H1 (cell line): ENCODE data around the gene TSPAN2. TPM values are rescaled to one million over a fixed set of nuclear protein-coding genes. Genes with fewer than 3 reads are reported as not detected.

ENCODE experiments used
- CTCF ChIA-PET: fragments of 300-600 bp; sonication (Branson Sonifier 250); formaldehyde crosslinking; loops from one replicate; lab custom pipeline; 2021; ENCODE audit not compliant: partially characterized antibody; lab: Charles Lee
- POLR2A ChIA-PET: fragments of 300-600 bp; sonication (Branson Sonifier 250); formaldehyde crosslinking; loops from one replicate; lab custom pipeline; 2021; ENCODE audit warnings: inconsistent platforms; ENCODE audit not compliant: partially characterized antibody; lab: Charles Lee
- DNase-seq, 2 experiments: peaks; one replicate each; pipeline versions ENCODE4 v3.0.0 to v3.0.0-alpha.2; 2010 to 2022; ENCODE audit warnings: low spot score in 2 of 2, low read depth in 1 of 2, mixed read lengths in 1 of 2
- FAIRE-seq: peaks from 2 replicates; lab custom pipeline; 2011; peaks lifted over from hg19 to GRCh38; lab: Jason Lieb, UNC
- H2AFZ ChIP-seq: 2 replicates; pipeline ENCODE4 v1.8.1; 2012; ENCODE audit warnings: low read length, inconsistent platforms
- H2AK5ac ChIP-seq: 2 replicates; pipeline ENCODE4 v1.6.1; 2013; ENCODE audit warnings: low read depth, low read length
- H2BK120ac ChIP-seq: replicated peaks from 2 replicates; pipeline ENCODE3; 2013; ENCODE audit warnings: low read depth, low read length, inconsistent platforms
- H2BK12ac ChIP-seq: 2 replicates; pipeline ENCODE4 v1.6.1; 2013; ENCODE audit warnings: low read depth, low read length
- H2BK15ac ChIP-seq: 2 replicates; pipeline ENCODE4 v1.6.1; 2013; ENCODE audit warnings: low read length
- H2BK20ac ChIP-seq: 2 replicates; pipeline ENCODE4 v1.6.1; 2013; ENCODE audit warnings: low read length
- H2BK5ac ChIP-seq: 2 replicates; pipeline ENCODE4 v1.6.1; 2013; ENCODE audit warnings: low read depth, low read length
- H3K14ac ChIP-seq: 2 replicates; pipeline ENCODE4 v1.6.1; 2013; ENCODE audit warnings: inconsistent platforms; ENCODE audit not compliant: insufficient read length
- H3K18ac ChIP-seq: 2 replicates; pipeline ENCODE4 v1.6.1; 2013; ENCODE audit warnings: low read length; ENCODE audit errors: extremely low read depth
- H3K23ac ChIP-seq: 2 replicates; pipeline ENCODE4 v1.6.1; 2013; ENCODE audit warnings: inconsistent platforms; ENCODE audit not compliant: insufficient read length
- H3K23me2 ChIP-seq: 2 replicates; pipeline ENCODE4 v1.6.1; 2013; ENCODE audit warnings: low read depth, low read length
- H3K27ac ChIP-seq: 2 replicates; pipeline ENCODE4 v1.6.1; 2011; ENCODE audit warnings: low read depth, low read length, inconsistent platforms
- H3K27me3 ChIP-seq, 4 experiments: replicated peaks in 1 of 4; 1 replicate in 1 of 4; 2 replicates in 3 of 4; pipeline versions ENCODE4 v1.6.1 to v1.8.1; 2011 to 2013; ENCODE audit warnings: low read length in 3 of 4, mild to moderate bottlenecking in 3 of 4, inconsistent platforms in 2 of 4, mixed read lengths in 2 of 4, moderate library complexity in 1 of 4; ENCODE audit not compliant: control insufficient read depth in 3 of 4, insufficient read depth in 3 of 4; ENCODE audit errors: extremely low read depth in 1 of 4
- H3K36me3 ChIP-seq, 4 experiments: 2 replicates each; pipeline versions ENCODE4 v1.6.1 to v1.8.1; 2011 to 2013; ENCODE audit warnings: mild to moderate bottlenecking in 4 of 4, low read length in 3 of 4, moderate library complexity in 2 of 4, control low read depth in 1 of 4, inconsistent platforms in 1 of 4; ENCODE audit not compliant: insufficient read depth in 4 of 4, control insufficient read depth in 2 of 4
- H3K4ac ChIP-seq: replicated peaks from 2 replicates; pipeline ENCODE3; 2013; ENCODE audit warnings: low read length, low read depth, mixed read lengths, inconsistent platforms; ENCODE audit not compliant: insufficient read length
- H3K4me1 ChIP-seq, 4 experiments: replicated peaks in 1 of 4; 1 replicate in 1 of 4; 2 replicates in 3 of 4; pipeline versions ENCODE4 v1.6.1 to v1.8.1; 2011 to 2013; ENCODE audit warnings: low read length in 3 of 4, inconsistent platforms in 2 of 4, mixed read lengths in 1 of 4; ENCODE audit not compliant: insufficient read depth in 4 of 4, control insufficient read depth in 3 of 4
- H3K4me2 ChIP-seq, 2 experiments: 2 replicates each; pipeline versions ENCODE4 v1.6.1 to v1.8.1; 2011 to 2013; ENCODE audit warnings: low read depth in 2 of 2, low read length in 2 of 2, control low read depth in 1 of 2, inconsistent platforms in 1 of 2, mild to moderate bottlenecking in 1 of 2; ENCODE audit not compliant: insufficient read depth in 1 of 2
- H3K4me3 ChIP-seq, 4 experiments: fragments of 200-600, 300-600 bp in 1 of 4; sonication (generic), shearing (Covaris generic), sonication (Bioruptor Twin) in 1 of 4; 2 replicates each; pipeline versions ENCODE4 v1.5.1 to v1.8.1; 2011 to 2016; ENCODE audit warnings: low read length in 4 of 4, low read depth in 3 of 4, control low read depth in 2 of 4, inconsistent platforms in 2 of 4, mild to moderate bottlenecking in 2 of 4, mixed read lengths in 1 of 4, moderate library complexity in 1 of 4; ENCODE audit not compliant: insufficient read depth in 2 of 4; ENCODE audit errors: extremely low read depth in 1 of 4
- H3K56ac ChIP-seq: replicated peaks from 2 replicates; pipeline ENCODE3; 2013; ENCODE audit warnings: low read depth, mild to moderate bottlenecking, mixed read lengths, low read length, inconsistent platforms; ENCODE audit not compliant: insufficient read length
- H3K79me1 ChIP-seq: 2 replicates; pipeline ENCODE4 v1.6.1; 2013; ENCODE audit warnings: low read depth, low read length, control low read depth
- H3K79me2 ChIP-seq, 2 experiments: 2 replicates each; pipeline versions ENCODE4 v1.6.1 to v1.8.1; 2012 to 2013; ENCODE audit warnings: low read length in 2 of 2, mild to moderate bottlenecking in 2 of 2, inconsistent platforms in 1 of 2; ENCODE audit not compliant: insufficient read depth in 2 of 2, control insufficient read depth in 1 of 2
- H3K9ac ChIP-seq, 4 experiments: replicated peaks in 1 of 4; 1 replicate in 1 of 4; 2 replicates in 3 of 4; pipeline versions ENCODE4 v1.6.1 to v1.8.1; 2011 to 2013; ENCODE audit warnings: low read depth in 3 of 4, low read length in 3 of 4, control low read depth in 2 of 4, mild to moderate bottlenecking in 2 of 4, moderate library complexity in 2 of 4, inconsistent platforms in 1 of 4; ENCODE audit errors: extremely low read depth in 1 of 4
- H3K9me3 ChIP-seq, 2 experiments: 2 replicates each; pipeline versions ENCODE4 v1.6.1 to v1.8.1; 2012 to 2013; ENCODE audit warnings: mild to moderate bottlenecking in 2 of 2, moderate library complexity in 2 of 2, control low read depth in 1 of 2, inconsistent platforms in 1 of 2, low read depth in 1 of 2, low read length in 1 of 2, mixed read lengths in 1 of 2; ENCODE audit not compliant: insufficient read depth in 2 of 2
- H4K20me1 ChIP-seq, 2 experiments: replicated peaks in 1 of 2; 2 replicates each; pipeline versions ENCODE3 to v1.8.1; 2011 to 2013; ENCODE audit warnings: inconsistent platforms in 2 of 2, low read length in 2 of 2, mild to moderate bottlenecking in 1 of 2; ENCODE audit not compliant: insufficient read depth in 2 of 2, control insufficient read depth in 1 of 2
- H4K5ac ChIP-seq: 2 replicates; pipeline ENCODE4 v1.6.1; 2013; ENCODE audit warnings: low read length, low read depth, mixed read lengths, inconsistent platforms; ENCODE audit not compliant: insufficient read length
- H4K8ac ChIP-seq: 2 replicates; pipeline ENCODE4 v1.8.0; 2013; ENCODE audit warnings: mild to moderate bottlenecking, moderate library complexity, low read length, inconsistent platforms; ENCODE audit not compliant: insufficient read depth; ENCODE audit errors: extremely low read depth
- H4K91ac ChIP-seq: replicated peaks from 2 replicates; pipeline ENCODE3; 2013; ENCODE audit warnings: low read length, mixed read lengths, inconsistent platforms; ENCODE audit not compliant: insufficient read length
- EGR1 ChIP-seq: IDR thresholded peaks from 2 replicates; pipeline ENCODE4 v1.6.1; 2011; ENCODE audit warnings: low read depth, low read length, borderline replicate concordance
- NRF1 ChIP-seq: IDR thresholded peaks from 2 replicates; pipeline ENCODE4 v1.6.1; 2011; ENCODE audit warnings: mild to moderate bottlenecking, low read depth, low read length, improper control_type of control experiment
- RXRA ChIP-seq: IDR thresholded peaks from 2 replicates; pipeline ENCODE4 v1.6.1; 2011; ENCODE audit warnings: low read depth, mild to moderate bottlenecking, low read length, moderate library complexity; ENCODE audit not compliant: insufficient read depth
- SIN3A ChIP-seq, 2 experiments: IDR thresholded peaks in 1 of 2; conservative IDR thresholded peaks in 1 of 2; 2 replicates each; pipeline ENCODE4 v1.6.1; 2011 to 2012; ENCODE audit warnings: low read length in 2 of 2, improper control_type of control experiment in 1 of 2, low read depth in 1 of 2, mild to moderate bottlenecking in 1 of 2
- SP1 ChIP-seq: IDR thresholded peaks from 2 replicates; pipeline ENCODE4 v1.6.1; 2011; ENCODE audit warnings: low read depth, low read length
- TBP ChIP-seq: IDR thresholded peaks from 2 replicates; pipeline ENCODE4 v1.6.1; 2011; ENCODE audit warnings: low read depth, low read length, improper control_type of control experiment
- TEAD4 ChIP-seq: IDR thresholded peaks from 2 replicates; pipeline ENCODE4 v1.6.1; 2012; ENCODE audit warnings: low read depth, low read length, inconsistent platforms, mixed read lengths
- WGBS, 2 experiments: shearing (Covaris generic) in 1 of 2; methylation state at CpG; one replicate each; pipeline versions ENCODE4 v1.1.6 to v1.1.7; 2013 to 2015; ENCODE audit warnings: low lambda C conversion rate in 2 of 2, mixed read lengths in 2 of 2, inconsistent platforms in 1 of 2, low coverage in 1 of 2, missing lambda C conversion rate in 1 of 2; ENCODE audit not compliant: insufficient replicate concordance in 2 of 2, insufficient coverage in 1 of 2, insufficient read length in 1 of 2; ENCODE audit errors: extremely low coverage in 1 of 2, missing lambda C conversion rate in 1 of 2; 5-methylcytosine and 5-hydroxymethylcytosine counted together
- polyA plus RNA-seq, 7 experiments: library from polyadenylated mRNA; depleted of rRNA in 3 of 7; stranded (reverse) in 5 of 7; unstranded in 2 of 7; fragments of >200 nt in 5 of 7; fragments of 200-250 nt in 2 of 7; gene quantifications; 1 replicate in 5 of 7; 2 replicates in 1 of 7; 4 replicates in 1 of 7; pipeline versions ENCODE4 v1.2.1 to v1.2.3, GENCODE V29; 2011 to 2013; ENCODE audit warnings: missing spikeins in 2 of 7, mixed read lengths in 2 of 7
- total RNA-seq: library from RNA; stranded (reverse); fragmentation: NEBNext Ultra II Directional; extraction: Animal tissue kit (Norgen Biotek cat#: 25700); gene quantifications from 2 replicates; pipeline ENCODE4 v1.2.1, GENCODE V29; 2021

TSPAN2 gene
- total and polyA plus RNA-seq, 2 of the 8 experiments (the other 6 are each of a cell fraction or from before 2014, with no cell fraction given), result 7.4 to 14.2 TPM

DNA sequence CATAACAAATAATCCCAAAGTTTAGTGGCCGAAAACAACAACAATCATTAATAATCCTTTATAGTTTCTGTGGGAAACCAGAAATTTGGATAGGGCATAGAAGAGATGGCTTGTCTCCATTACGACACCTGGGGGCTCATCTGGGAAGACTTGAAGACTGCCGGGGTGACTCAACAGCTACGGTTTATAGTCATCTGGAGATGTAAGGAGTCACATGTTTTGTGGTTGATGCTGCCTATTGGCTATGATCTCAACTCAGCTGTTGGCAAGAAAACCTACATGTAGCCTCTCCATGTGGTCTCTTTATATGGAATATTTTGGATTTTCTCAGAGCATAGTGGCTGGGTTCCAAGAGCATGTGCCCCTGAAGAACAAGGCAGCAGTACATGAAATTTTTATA, 29.3 kb upstream of the TSPAN2 start:
- POLR2A ChIA-PET, result no interaction called here
- H3K27ac ChIP-seq, result no peak overlapping the region

More for the DNA sequence above, 29.3 kb upstream of the TSPAN2 start:
- no peak overlapping the region for H2BK20ac ChIP-seq
- H2BK5ac ChIP-seq, result no peak overlapping the region
- H2AK5ac ChIP-seq, result no peak overlapping the region
- no peak overlapping the region for H4K5ac ChIP-seq
- H3K79me2 ChIP-seq, result no peaks in the 10 kb centered on the region
- H2AFZ ChIP-seq, result no peak overlapping the region
- H3K14ac ChIP-seq, result no peak overlapping the region
- no peak overlapping the region for H3K18ac ChIP-seq
- no peaks in the 10 kb centered on the region for H3K27me3 ChIP-seq
- H3K23ac ChIP-seq, result no peak overlapping the region
- H2BK120ac ChIP-seq, result no peak overlapping the region
- DNase-seq, result no peak
- no peaks in the 10 kb centered on the region for H3K23me2 ChIP-seq
- H3K4ac ChIP-seq, result no peak overlapping the region
- no peak overlapping the region for H4K8ac ChIP-seq
- H3K56ac ChIP-seq, result no peak overlapping the region
- no peaks in the 10 kb centered on the region for H3K4me1 ChIP-seq
- H2BK15ac ChIP-seq, result no peak overlapping the region
- TF ChIP-seq NRF1 (no peak), SP1 (no peak), TBP (no peak), RXRA (no peak), EGR1 (no peak), SIN3A (conservative IDR thresholded peaks at IDR 0.05 in 1 of 2, IDR thresholded peaks at IDR 0.05 in 1 of 2; ENCODE audit: low read depth in 1 of 2, low read length in 2 of 2) (no peak), TEAD4 (no peak)
- no peak overlapping the region for H2BK12ac ChIP-seq
- no peak overlapping the region for H3K9ac ChIP-seq
- no peak for FAIRE-seq
- H3K9me3 ChIP-seq, result peaks cover 10 to 17% of the 10 kb centered on the region in 2 experiments
- 97% methylated on average over 4 of the region's 4 CpGs; no CpG with 5 or more reads in 1 of the 2 experiments for WGBS, 2 experiments
- H3K36me3 ChIP-seq, result no peaks in the 10 kb centered on the region
- H4K20me1 ChIP-seq, result no peaks in the 10 kb centered on the region
- no peak overlapping the region for H3K4me2 ChIP-seq
- CTCF ChIA-PET, result interaction anchor here (0.6 kb wide), 2 partner anchors 24 to 325 kb away, joined by 3 read pairs; no protein-coding TSS in a partner anchor
- H3K4me3 ChIP-seq, result no peak overlapping the region
- H4K91ac ChIP-seq, result no peak overlapping the region
- H3K79me1 ChIP-seq, result no peaks in the 10 kb centered on the region
